OCI-LY7 (cell line): ENCODE results near the gene C1orf167. TPM values are rescaled to one million over a fixed set of nuclear protein-coding genes. Genes with fewer than 3 reads are reported as not detected.

ENCODE experiments used
- BruUV-seq: library from RNA; stranded (reverse); fragments of 400-500 nt; replicated peaks from 2 replicates; lab custom pipeline; 2021; lab: Mats Ljungman, UMichigan
- CTCF ChIA-PET: fragments of 300-600 bp; sonication (Branson Sonifier 250); formaldehyde crosslinking; loops from one replicate; lab custom pipeline; 2022; ENCODE audit warnings: antibody characterized with exemption; ENCODE audit not compliant: unreplicated experiment; lab: Charles Lee
- POLR2A ChIA-PET: fragments of 300-600 bp; sonication (Branson Sonifier 250); formaldehyde crosslinking; loops from one replicate; lab custom pipeline; 2022; ENCODE audit warnings: antibody characterized with exemption; lab: Charles Lee
- DNase-seq: peaks from one replicate; pipeline ENCODE4 v3.0.0-alpha.2; 2015; ENCODE audit warnings: low spot score
- H2AFZ ChIP-seq: fragments of 200-600 bp; sonication (generic), shearing (Covaris generic); 2 replicates; pipeline ENCODE4 v1.6.1; 2014; ENCODE audit warnings: mild to moderate bottlenecking, antibody characterized with exemption, low read length, moderate library complexity
- H3K27ac ChIP-seq: fragments of 200-600 bp; sonication (generic); 2 replicates; pipeline ENCODE4 v1.5.1; 2014; ENCODE audit warnings: mixed run types, low read depth, mild to moderate bottlenecking, moderate library complexity, low read length, inconsistent platforms; ENCODE audit not compliant: poor library complexity, severe bottlenecking
- H3K36me3 ChIP-seq: fragments of 200-600 bp; sonication (generic); 2 replicates; pipeline ENCODE4 v1.6.1; 2014; ENCODE audit warnings: mild to moderate bottlenecking, antibody characterized with exemption, low read length, moderate library complexity, mixed read lengths; ENCODE audit not compliant: insufficient read depth
- H3K4me1 ChIP-seq: fragments of 200-600 bp; sonication (generic); 2 replicates; pipeline ENCODE4 v1.5.1; 2014; ENCODE audit warnings: mild to moderate bottlenecking, low read length; ENCODE audit not compliant: insufficient read depth, poor library complexity, severe bottlenecking
- H3K4me2 ChIP-seq: fragments of 200-600 bp; sonication (generic); 2 replicates; pipeline ENCODE4 v1.6.1; 2014; ENCODE audit warnings: mild to moderate bottlenecking, low read length
- H3K4me3 ChIP-seq: fragments of 200-600 bp; sonication (generic); 2 replicates; pipeline ENCODE4 v1.5.1; 2014; ENCODE audit warnings: mild to moderate bottlenecking, low read depth, low read length; ENCODE audit not compliant: poor library complexity, severe bottlenecking
- H3K79me2 ChIP-seq: fragments of 200-600 bp; sonication (generic); 2 replicates; pipeline ENCODE4 v1.6.1; 2016; ENCODE audit warnings: low read depth, mild to moderate bottlenecking, low read length, moderate library complexity, mixed read lengths; ENCODE audit not compliant: insufficient read depth
- H3K9me2 ChIP-seq: fragments of 200-600 bp; sonication (generic); 2 replicates; pipeline ENCODE4 v1.6.1; 2016; ENCODE audit warnings: mild to moderate bottlenecking, low read length, mixed read lengths; ENCODE audit not compliant: insufficient read depth
- H3K9me3 ChIP-seq: fragments of 200-600 bp; sonication (generic); 2 replicates; pipeline ENCODE4 v1.6.1; 2014; ENCODE audit warnings: mild to moderate bottlenecking, mixed run types, low read length, mixed read lengths
- H4K20me1 ChIP-seq: fragments of 200-600 bp; sonication (generic); 2 replicates; pipeline ENCODE4 v1.6.1; 2014; ENCODE audit warnings: mild to moderate bottlenecking, antibody characterized with exemption, low read length, moderate library complexity, mixed read lengths; ENCODE audit not compliant: insufficient read depth
- EZH2phosphoT487 ChIP-seq: fragments of 200-600 bp; sonication (generic); IDR thresholded peaks from 2 replicates; pipeline ENCODE4 v1.6.1; 2018; ENCODE audit warnings: low read depth, borderline replicate concordance, mild to moderate bottlenecking, mixed run types, antibody characterized with exemption, low read length, moderate library complexity, mixed read lengths
- intact Hi-C: fragments of 100-400 bp; cut with micrococcal nuclease; formaldehyde crosslinking; loops from one replicate; pipeline ENCODE4 v1.10.0; 2022; ENCODE audit not compliant: unreplicated experiment
- total RNA-seq, 2 experiments: library from RNA; depleted of rRNA in 1 of 2; stranded (reverse); fragments of >200 nt in 1 of 2; shearing (Covaris generic) in 1 of 2; gene quantifications; 2 replicates each; pipeline ENCODE4 v1.2.3, GENCODE V29; 2014 to 2022
- TF ChIP-seq, protein P1 (sequence below): fragments of 200-600 bp; sonication (generic); conservative IDR thresholded peaks from 2 replicates; pipeline ENCODE4 v1.5.1; 2014; ENCODE audit warnings: mild to moderate bottlenecking, antibody characterized with exemption, low read length, moderate library complexity, mixed read lengths

C1orf167 gene
- total RNA-seq, 2 experiments from 2014 or later, result 1.7 to 4.2 TPM

- H3K9me3 ChIP-seq, result no peaks in the 10 kb centered on the region
- peaks cover 4% of the 10 kb centered on the region for H3K4me1 ChIP-seq
- no peaks in the 10 kb centered on the region for H3K9me2 ChIP-seq
- no peak overlapping the region for H3K4me3 ChIP-seq
- H4K20me1 ChIP-seq, result no peaks in the 10 kb centered on the region
- no peak overlapping the region for H3K27ac ChIP-seq
- no peaks in the 10 kb centered on the region for H3K36me3 ChIP-seq
- H2AFZ ChIP-seq, result no peak overlapping the region
- intact Hi-C loops, result no loop called here
- DNase-seq, result no peak
- H3K4me2 ChIP-seq, result no peak overlapping the region
- TF ChIP-seq, protein P1, sequence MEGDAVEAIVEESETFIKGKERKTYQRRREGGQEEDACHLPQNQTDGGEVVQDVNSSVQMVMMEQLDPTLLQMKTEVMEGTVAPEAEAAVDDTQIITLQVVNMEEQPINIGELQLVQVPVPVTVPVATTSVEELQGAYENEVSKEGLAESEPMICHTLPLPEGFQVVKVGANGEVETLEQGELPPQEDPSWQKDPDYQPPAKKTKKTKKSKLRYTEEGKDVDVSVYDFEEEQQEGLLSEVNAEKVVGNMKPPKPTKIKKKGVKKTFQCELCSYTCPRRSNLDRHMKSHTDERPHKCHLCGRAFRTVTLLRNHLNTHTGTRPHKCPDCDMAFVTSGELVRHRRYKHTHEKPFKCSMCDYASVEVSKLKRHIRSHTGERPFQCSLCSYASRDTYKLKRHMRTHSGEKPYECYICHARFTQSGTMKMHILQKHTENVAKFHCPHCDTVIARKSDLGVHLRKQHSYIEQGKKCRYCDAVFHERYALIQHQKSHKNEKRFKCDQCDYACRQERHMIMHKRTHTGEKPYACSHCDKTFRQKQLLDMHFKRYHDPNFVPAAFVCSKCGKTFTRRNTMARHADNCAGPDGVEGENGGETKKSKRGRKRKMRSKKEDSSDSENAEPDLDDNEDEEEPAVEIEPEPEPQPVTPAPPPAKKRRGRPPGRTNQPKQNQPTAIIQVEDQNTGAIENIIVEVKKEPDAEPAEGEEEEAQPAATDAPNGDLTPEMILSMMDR, result no peak
- no peak for TF ChIP-seq EZH2phosphoT487
- POLR2A ChIA-PET, result no interaction called here
- CTCF ChIA-PET, result no interaction called here
- H3K79me2 ChIP-seq, result no peaks in the 10 kb centered on the region
- no TSS peak for BruUV-seq
Measured at GRCh38 chr1:11759791-11760190, 2.2 kb upstream of the C1orf167 start.

- intact Hi-C loops, result no loop called here
- H3K27ac ChIP-seq, result no peak overlapping the region
- H3K9me2 ChIP-seq, result no peaks in the 10 kb centered on the region
- no peak overlapping the region for H2AFZ ChIP-seq
- no peak overlapping the region for H3K4me3 ChIP-seq
- TF ChIP-seq, protein P1, result no peak
- TF ChIP-seq EZH2phosphoT487, result no peak
- no peaks in the 10 kb centered on the region for H4K20me1 ChIP-seq
- DNase-seq, result no peak
- no peaks in the 10 kb centered on the region for H3K9me3 ChIP-seq
- POLR2A ChIA-PET, result no interaction called here
- H3K4me1 ChIP-seq, result peaks cover 4% of the 10 kb centered on the region
- H3K36me3 ChIP-seq, result no peaks in the 10 kb centered on the region
- no peaks in the 10 kb centered on the region for H3K79me2 ChIP-seq
- CTCF ChIA-PET, result no interaction called here
- no peak overlapping the region for H3K4me2 ChIP-seq
- BruUV-seq, result no TSS peak
Measured at GRCh38 chr1:11761285-11761684, 708 bp upstream of the C1orf167 start.

DNA sequence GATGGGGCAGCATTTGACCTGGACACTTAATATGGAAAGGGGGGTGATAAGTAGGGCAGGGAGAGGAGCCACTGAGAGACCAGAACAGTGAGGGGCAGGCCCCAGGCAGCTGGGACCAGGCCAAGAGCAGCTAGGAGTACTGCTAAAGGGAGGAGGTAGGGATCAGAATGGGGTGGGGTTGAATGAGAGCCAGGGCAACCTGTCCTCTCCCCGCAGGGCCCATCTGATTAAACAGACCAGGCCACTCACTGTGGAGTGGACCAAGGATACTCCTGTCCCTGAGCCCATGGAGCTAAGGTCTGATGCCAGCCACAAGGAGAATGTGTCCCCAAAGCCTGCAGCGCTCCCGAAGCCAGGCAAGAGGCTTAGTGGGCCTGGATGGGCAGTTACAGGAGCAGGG, 2.1 kb downstream of the C1orf167 start:
- TF ChIP-seq, protein P1, result no peak
- no peak for TF ChIP-seq EZH2phosphoT487
- H3K79me2 ChIP-seq, result no peaks in the 10 kb centered on the region
- CTCF ChIA-PET, result no interaction called here
- H3K4me1 ChIP-seq, result peaks cover 4% of the 10 kb centered on the region
- DNase-seq, result no peak
- POLR2A ChIA-PET, result no interaction called here
- no peak overlapping the region for H3K4me3 ChIP-seq
- intact Hi-C loops, result no loop called here
- H4K20me1 ChIP-seq, result no peaks in the 10 kb centered on the region
- no peaks in the 10 kb centered on the region for H3K36me3 ChIP-seq
- no peaks in the 10 kb centered on the region for H3K9me2 ChIP-seq
- BruUV-seq, result no TSS peak
- H3K27ac ChIP-seq, result no peak overlapping the region
- H3K9me3 ChIP-seq, result no peaks in the 10 kb centered on the region
- no peak overlapping the region for H2AFZ ChIP-seq
- no peak overlapping the region for H3K4me2 ChIP-seq
